ENCODE measurements around the gene MED15. TPM values are rescaled to one million over a fixed set of nuclear protein-coding genes. Genes with fewer than 3 reads are reported as not detected.

MED15 gene
- total and polyA plus RNA-seq, 2 of the 4 experiments (the other 2 are of a cell fraction) = 19.0 to 68.8 TPM

DNA sequence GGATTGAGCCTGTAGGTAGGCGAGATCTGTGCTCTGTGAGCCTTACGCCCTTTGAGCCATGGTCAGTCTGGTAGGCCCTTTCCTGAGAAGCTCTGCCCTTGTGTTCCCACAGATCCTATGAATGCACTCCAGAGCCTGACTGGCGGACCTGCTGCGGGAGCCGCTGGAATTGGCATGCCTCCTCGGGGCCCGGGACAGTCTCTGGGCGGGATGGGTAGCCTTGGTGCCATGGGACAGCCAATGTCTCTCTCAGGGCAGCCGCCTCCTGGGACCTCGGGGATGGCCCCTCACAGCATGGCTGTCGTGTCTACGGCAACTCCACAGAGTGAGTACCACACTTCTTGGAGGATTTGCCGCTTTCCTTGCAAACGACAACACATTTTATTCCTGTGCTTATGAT is 47.4 kb downstream of the MED15 start (continued):
- TF ChIP-seq RFX5 (IDR thresholded peaks at IDR 0.05; ENCODE audit: low read depth, low read length) (no peak), MAZ (IDR thresholded peaks at IDR 0.05; ENCODE audit: borderline replicate concordance, low read depth, low read length) (no peak), RCOR1 (IDR thresholded peaks at IDR 0.05; ENCODE audit: insufficient replicate concordance, low read length) (no peak), RAD21 (IDR thresholded peaks at IDR 0.05; ENCODE audit: low read length) (no peak)

DNA sequence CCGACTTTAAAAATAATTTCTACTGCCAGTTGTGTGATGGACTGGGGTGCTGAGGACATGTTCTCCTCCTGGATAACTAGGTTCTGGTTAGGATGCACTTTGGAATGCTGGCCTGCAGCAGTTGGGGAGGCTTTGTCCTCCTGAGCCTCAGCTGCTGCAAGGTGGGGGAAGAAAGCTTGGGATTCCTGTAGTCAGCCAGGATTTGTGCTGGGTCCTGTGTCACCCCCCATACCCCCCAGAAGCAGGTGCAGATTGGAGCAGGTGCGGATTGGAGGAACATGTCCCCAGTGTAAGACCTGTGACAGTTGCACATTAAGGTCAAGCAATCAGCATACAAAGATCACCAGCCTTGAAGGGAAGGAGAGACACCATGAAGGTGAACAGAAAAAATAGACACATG is 51.1 kb downstream of the MED15 start:
- Histone ChIP-seq H3K4me2 (ENCODE audit: low read depth, low read length) (no peak overlapping the region), H3K14ac (replicated peaks; ENCODE audit: low read depth, low read length) (no peak overlapping the region), H2AK5ac (ENCODE audit: low read depth, low read length) (no peak overlapping the region), H3K27ac (ENCODE audit: insufficient read depth, low read length) (no peak overlapping the region), H3K4ac (ENCODE audit: low read depth, low read length) (no peak overlapping the region), H3K4me3 (ENCODE audit: insufficient read depth, low read depth, low read length) (no peak overlapping the region), H2BK120ac (ENCODE audit: low read depth, low read length) (no peak overlapping the region), H3K9me3 (ENCODE audit: control insufficient read depth, insufficient read depth, low read length) (no peaks in the 10 kb centered on the region), H2BK20ac (ENCODE audit: low read depth, low read length) (no peak overlapping the region), H2BK15ac (ENCODE audit: low read depth, low read length) (no peak overlapping the region), H4K20me1 (ENCODE audit: insufficient read depth, low read length) (peaks cover 49% of the 10 kb centered on the region), H2AFZ (replicated peaks; ENCODE audit: low read length, poor library complexity) (no peak overlapping the region), H3K23ac (ENCODE audit: low read depth, low read length) (no peak overlapping the region), H3K36me3 (ENCODE audit: control insufficient read depth, insufficient read depth, low read length) (peaks cover 61% of the 10 kb centered on the region), H3K9ac (ENCODE audit: low read depth, low read length) (no peak overlapping the region), H3K27me3 (ENCODE audit: control insufficient read depth, insufficient read depth, low read length) (no peaks in the 10 kb centered on the region), H2AK9ac (replicated peaks; ENCODE audit: low read depth, low read length, poor library complexity) (no peak overlapping the region), H4K5ac (ENCODE audit: low read depth, low read length) (no peak overlapping the region), H3K18ac (ENCODE audit: low read depth, low read length) (no peak overlapping the region), H4K8ac (ENCODE audit: low read depth in 2 of 2, low read length in 2 of 2) (no peak overlapping the region), H3K9me1 (ENCODE audit: insufficient read depth, low read length) (peaks cover 24% of the 10 kb centered on the region), H2BK5ac (ENCODE audit: low read depth, low read length, poor library complexity, severe bottlenecking) (no peak overlapping the region), H3K4me1 (ENCODE audit: control insufficient read depth, insufficient read depth, low read length) (peaks cover 13% of the 10 kb centered on the region), H3K56ac (ENCODE audit: extremely low read depth, insufficient read depth, low read length) (no peak overlapping the region), H3K79me1 (ENCODE audit: low read depth in 1 of 2, low read length in 2 of 2) (peaks cover 38 to 89% of the 10 kb centered on the region in 2 experiments), H4K91ac (ENCODE audit: insufficient read depth, low read depth, low read length) (no peak overlapping the region)
- DNase-seq (no peak), ATAC-seq (ENCODE audit: low read depth) (no peak)
- in situ Hi-C loops (cut with MboI; ENCODE audit: low sequenced_read_pairs) = loop anchor here (5.0 kb wide), 1 partner anchor 46 kb away; no protein-coding TSS in a partner anchor
- TF ChIP-seq MAZ (IDR thresholded peaks at IDR 0.05; ENCODE audit: borderline replicate concordance, low read depth, low read length) (no peak), RCOR1 (IDR thresholded peaks at IDR 0.05; ENCODE audit: insufficient replicate concordance, low read length) (no peak), NFE2L2 (IDR thresholded peaks at IDR 0.05; ENCODE audit: low read depth, low read length) (no peak), CTCF (conservative IDR thresholded peaks at IDR 0.05; ENCODE audit: low read depth, low read length) (no peak), CHD1 (IDR thresholded peaks at IDR 0.05; ENCODE audit: low read depth, low read length) (no peak), BHLHE40 (IDR thresholded peaks at IDR 0.05; ENCODE audit: low read depth, low read length) (no peak), RAD21 (IDR thresholded peaks at IDR 0.05; ENCODE audit: low read length) (no peak), MAFK (IDR thresholded peaks at IDR 0.05; ENCODE audit: low read depth, low read length) (no peak), MXI1 (IDR thresholded peaks at IDR 0.05; ENCODE audit: borderline replicate concordance, low read depth, low read length) (no peak)
- POLR2A ChIA-PET (ENCODE audit: unreplicated experiment) = no interaction called here
- no TSS peak for BruUV-seq (replicated peaks)
- dilution Hi-C loops (cut with HindIII; ENCODE audit: low sequenced_read_pairs, unreplicated experiment) = no loop called here
- intact Hi-C loops (cut with micrococcal nuclease) = no loop called here
- CTCF ChIA-PET = no interaction called here
- WGBS, 2 experiments (ENCODE audit: extremely low coverage in 2 of 2, insufficient read length in 1 of 2) = 100% methylated on average over 1 of the region's 2 CpGs; no CpG with 5 or more reads in 1 of the 2 experiments

Measured in IMR-90 (cell line).